B cell (primary cell): ENCODE measurements around the gene TOM1L2. TPM values are rescaled to one million over a fixed set of nuclear protein-coding genes. Genes with fewer than 3 reads are reported as not detected.

Experiments
- ATAC-seq: fragments of 200-7000 bp; cut with Tn5 transposase; one replicate; pipeline ENCODE4 v1.10.0; 2021; ENCODE audit warnings: low read depth, mild to moderate bottlenecking, moderate number of reproducible peaks, moderate library complexity
- CTCF ChIA-PET: fragments of 350-600 bp; sonication (Branson Sonifier 250); formaldehyde crosslinking; loops from one replicate; lab custom pipeline; 2021; ENCODE audit warnings: antibody characterized with exemption, inconsistent platforms; lab: Charles Lee
- POLR2A ChIA-PET: fragments of 350-600 bp; sonication (Branson Sonifier 250); formaldehyde crosslinking; loops from one replicate; lab custom pipeline; 2021; ENCODE audit warnings: antibody characterized with exemption; lab: Charles Lee
- DNase-seq: peaks from one replicate; pipeline ENCODE4 v3.0.0; 2013
- H2AFZ ChIP-seq: 2 replicates; pipeline ENCODE4 v1.6.1; 2012; ENCODE audit warnings: mild to moderate bottlenecking, low read depth, low read length; ENCODE audit not compliant: insufficient read depth, poor library complexity, severe bottlenecking
- H3K27ac ChIP-seq, 2 donors: 1 replicate in 1 of 2; 2 replicates in 1 of 2; pipeline ENCODE4 v1.5.1; 2012 to 2013; ENCODE audit warnings: low read length in 2 of 2, mild to moderate bottlenecking in 2 of 2, moderate library complexity in 1 of 2
- H3K27me3 ChIP-seq, 4 experiments: fragments of 200-600 bp in 1 of 4; sonication (generic) in 1 of 4; replicated peaks in 1 of 4; 1 replicate in 2 of 4; 2 replicates in 2 of 4; pipeline versions ENCODE4 v1.6.1 to v1.7.0; 2013 to 2016; ENCODE audit warnings: low read length in 3 of 4, mild to moderate bottlenecking in 2 of 4, mixed read lengths in 1 of 4, moderate library complexity in 1 of 4; ENCODE audit not compliant: insufficient read depth in 4 of 4, control insufficient read depth in 3 of 4; ENCODE audit errors: control extremely low read depth in 1 of 4
- H3K36me3 ChIP-seq, 2 experiments: replicated peaks in 1 of 2; 1 replicate in 1 of 2; 2 replicates in 1 of 2; pipeline versions ENCODE4 v1.6.1 to v1.7.1; 2013; ENCODE audit warnings: low read length in 1 of 2; ENCODE audit not compliant: insufficient read depth in 2 of 2, control insufficient read depth in 1 of 2; ENCODE audit errors: control extremely low read depth in 1 of 2, extremely low read depth in 1 of 2
- H3K4me1 ChIP-seq, 2 donors: fragments of 200-600 bp in 1 of 2; sonication (generic) in 1 of 2; 1 replicate in 1 of 2; 2 replicates in 1 of 2; pipeline versions ENCODE4 v1.5.1 to v1.6.1; 2013 to 2017; ENCODE audit warnings: low read length in 2 of 2; ENCODE audit not compliant: control insufficient read depth in 2 of 2, insufficient read depth in 2 of 2
- H3K4me2 ChIP-seq: replicated peaks from 2 replicates; pipeline ENCODE3; 2012; ENCODE audit warnings: mild to moderate bottlenecking, low read depth, low read length; ENCODE audit not compliant: poor library complexity, severe bottlenecking
- H3K4me3 ChIP-seq, 5 experiments: fragments of 200-600 bp in 1 of 5; sonication (generic) in 1 of 5; 1 replicate in 3 of 5; 2 replicates in 2 of 5; pipeline versions ENCODE4 v1.5.1 to v1.7.0; 2011 to 2016; ENCODE audit warnings: low read length in 4 of 5, mild to moderate bottlenecking in 4 of 5, low read depth in 2 of 5, control low read depth in 1 of 5, moderate library complexity in 1 of 5; ENCODE audit not compliant: insufficient read depth in 1 of 5; ENCODE audit errors: control extremely low read depth in 1 of 5, extremely low read depth in 1 of 5
- H3K79me2 ChIP-seq: fragments of 200-600 bp; sonication (generic); one replicate; pipeline ENCODE4 v1.6.0; 2016; ENCODE audit warnings: low read length; ENCODE audit not compliant: control insufficient read depth, insufficient read depth
- H3K9ac ChIP-seq: fragments of 200-600 bp; sonication (generic); 2 replicates; pipeline ENCODE4 v1.6.1; 2017; ENCODE audit warnings: mild to moderate bottlenecking, low read length, moderate library complexity
- H3K9me3 ChIP-seq, 3 donors: one replicate each; pipeline versions ENCODE4 v1.6.1 to v1.7.1; 2013; ENCODE audit warnings: low read length in 2 of 3; ENCODE audit not compliant: control insufficient read depth in 2 of 3, insufficient read depth in 1 of 3; ENCODE audit errors: control extremely low read depth in 1 of 3
- H4K20me1 ChIP-seq: 2 replicates; pipeline ENCODE4 v1.6.0; 2012; ENCODE audit warnings: mild to moderate bottlenecking, low read length; ENCODE audit not compliant: insufficient read depth, control insufficient read depth, poor library complexity, severe bottlenecking
- H3K27ac Mint-ChIP-seq: one replicate; pipeline ENCODE4 v1.8.0; 2021; ENCODE audit warnings: mixed read lengths
- H3K27me3 Mint-ChIP-seq: one replicate; pipeline ENCODE4 v1.8.0; 2021; ENCODE audit warnings: mixed read lengths
- H3K4me1 Mint-ChIP-seq: one replicate; pipeline ENCODE4 v1.8.0; 2021; ENCODE audit warnings: mixed read lengths
- H3K4me3 Mint-ChIP-seq: one replicate; pipeline ENCODE4 v1.8.0; 2021; ENCODE audit warnings: mixed read lengths
- H3K9me3 Mint-ChIP-seq: one replicate; pipeline ENCODE4 v1.8.0; 2022; ENCODE audit warnings: mixed read lengths; ENCODE audit not compliant: insufficient read depth
- EZH2 ChIP-seq: IDR thresholded peaks from 2 replicates; pipeline ENCODE4 v1.6.1; 2012; ENCODE audit warnings: borderline replicate concordance, low read depth, mild to moderate bottlenecking, moderate library complexity, low read length; ENCODE audit not compliant: insufficient read depth, poor library complexity, severe bottlenecking
- WGBS: methylation state at CpG from one replicate; pipeline ENCODE4 v1.1.5; 2013; ENCODE audit warnings: missing lambda C conversion rate; ENCODE audit not compliant: insufficient coverage; 5-methylcytosine and 5-hydroxymethylcytosine counted together
- intact Hi-C: fragments of 100-400 bp; cut with micrococcal nuclease; formaldehyde crosslinking; loops from one replicate; pipeline ENCODE4 v1.10.0; 2022
- polyA plus RNA-seq: library from polyadenylated mRNA; depleted of rRNA; stranded (reverse); fragments of >200 nt; gene quantifications from 2 replicates; pipeline ENCODE4 v1.2.3, GENCODE V29; 2012
- total RNA-seq, 2 donors: library from RNA; stranded (reverse); fragments of 120-200 nt in 1 of 2; gene quantifications; 1 replicate in 1 of 2; 2 replicates in 1 of 2; pipeline versions ENCODE4 v1.2.3 to v1.2.4, GENCODE V29; 2013 to 2022
- TF ChIP-seq, protein P1 (sequence below): fragments of 200-600 bp; IDR thresholded peaks from one replicate; pipeline ENCODE4 v1.8.0; 2022; ENCODE audit warnings: antibody characterized with exemption, mild to moderate bottlenecking

Gene TOM1L2
- total and polyA plus RNA-seq, 2 donors (not counting 1 experiment from before 2014, with no cell fraction given) = 25.1 to 29.7 TPM

DNA sequence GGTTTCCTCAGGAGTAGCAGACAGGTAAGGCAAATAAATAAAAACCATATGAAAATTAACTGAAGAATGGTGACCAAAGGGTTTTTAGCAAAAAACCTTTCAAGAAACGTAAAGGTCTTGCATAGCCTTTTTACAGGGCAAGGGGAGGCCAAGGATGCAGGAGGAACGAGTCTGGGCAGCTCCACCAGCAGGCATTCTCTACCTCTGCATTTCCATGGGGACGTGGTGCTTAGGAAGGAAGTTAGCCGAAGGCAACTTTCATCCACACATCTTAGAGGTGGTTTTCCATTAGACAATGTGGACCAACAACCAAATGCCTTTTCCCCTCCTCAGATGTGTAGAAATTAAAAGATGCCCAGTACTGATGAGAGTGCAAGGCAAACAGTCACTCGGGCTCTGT lies 20.7 kb downstream of the TOM1L2 start:
- Mint-ChIP-seq H3K4me3 (no peak overlapping the region), H3K27me3 (no peaks in the 10 kb centered on the region), H3K4me1 (peaks cover 4% of the 10 kb centered on the region), H3K9me3 (no peaks in the 10 kb centered on the region), H3K27ac (no peak overlapping the region)
- H3K4me2 ChIP-seq = no peak overlapping the region
- H3K36me3 ChIP-seq = peaks cover 0 to 4% of the 10 kb centered on the region in 2 experiments
- ATAC-seq (no peak), DNase-seq (no peak)
- H3K27me3 ChIP-seq = no peaks in the 10 kb centered on the region
- TF ChIP-seq, protein P1, sequence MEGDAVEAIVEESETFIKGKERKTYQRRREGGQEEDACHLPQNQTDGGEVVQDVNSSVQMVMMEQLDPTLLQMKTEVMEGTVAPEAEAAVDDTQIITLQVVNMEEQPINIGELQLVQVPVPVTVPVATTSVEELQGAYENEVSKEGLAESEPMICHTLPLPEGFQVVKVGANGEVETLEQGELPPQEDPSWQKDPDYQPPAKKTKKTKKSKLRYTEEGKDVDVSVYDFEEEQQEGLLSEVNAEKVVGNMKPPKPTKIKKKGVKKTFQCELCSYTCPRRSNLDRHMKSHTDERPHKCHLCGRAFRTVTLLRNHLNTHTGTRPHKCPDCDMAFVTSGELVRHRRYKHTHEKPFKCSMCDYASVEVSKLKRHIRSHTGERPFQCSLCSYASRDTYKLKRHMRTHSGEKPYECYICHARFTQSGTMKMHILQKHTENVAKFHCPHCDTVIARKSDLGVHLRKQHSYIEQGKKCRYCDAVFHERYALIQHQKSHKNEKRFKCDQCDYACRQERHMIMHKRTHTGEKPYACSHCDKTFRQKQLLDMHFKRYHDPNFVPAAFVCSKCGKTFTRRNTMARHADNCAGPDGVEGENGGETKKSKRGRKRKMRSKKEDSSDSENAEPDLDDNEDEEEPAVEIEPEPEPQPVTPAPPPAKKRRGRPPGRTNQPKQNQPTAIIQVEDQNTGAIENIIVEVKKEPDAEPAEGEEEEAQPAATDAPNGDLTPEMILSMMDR = no peak
- TF ChIP-seq EZH2 = no peak
- intact Hi-C loops = no loop called here
- H3K4me3 ChIP-seq = no peak overlapping the region
- no peak overlapping the region for H2AFZ ChIP-seq
- ChIA-PET CTCF (no interaction called here), POLR2A (no interaction called here)
- H3K27ac ChIP-seq = no peak overlapping the region
- WGBS = 73% methylated on average over 2 of the region's 5 CpGs
- no peaks in the 10 kb centered on the region for H3K9me3 ChIP-seq
- H3K79me2 ChIP-seq = peaks cover 34% of the 10 kb centered on the region
- H3K4me1 ChIP-seq = no peaks in the 10 kb centered on the region
- H4K20me1 ChIP-seq = peaks cover 4% of the 10 kb centered on the region
- no peak overlapping the region for H3K9ac ChIP-seq

DNA sequence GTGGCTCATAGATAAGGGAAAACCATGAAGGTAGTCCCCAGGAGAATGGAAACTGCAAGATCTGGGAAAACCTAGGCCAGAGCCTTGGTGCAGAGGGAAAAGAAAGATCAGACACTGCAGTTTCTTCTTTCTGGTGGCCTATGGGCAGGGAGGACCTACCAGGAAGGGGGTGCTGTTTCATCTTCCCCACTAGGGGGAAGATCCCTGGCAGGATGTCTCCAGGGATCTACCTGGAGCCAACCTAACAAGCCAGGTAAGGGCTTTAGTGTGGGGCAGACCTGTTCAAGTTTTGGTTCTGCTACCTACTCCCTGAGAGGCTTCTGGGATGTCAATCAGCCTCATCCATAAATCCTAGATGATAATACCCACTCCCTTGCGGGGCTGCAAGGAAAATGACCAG lies 21.4 kb downstream of the TOM1L2 start:
- no peak overlapping the region for H2AFZ ChIP-seq
- no peaks in the 10 kb centered on the region for H3K27me3 Mint-ChIP-seq
- peaks cover 0 to 4% of the 10 kb centered on the region in 2 experiments for H3K36me3 ChIP-seq
- no peak for ATAC-seq
- DNase-seq = no peak
- ChIA-PET POLR2A (no interaction called here), CTCF (no interaction called here)
- TF ChIP-seq, protein P1 = no peak
- no peak for TF ChIP-seq EZH2
- 100% methylated on average over 1 of the region's 1 CpG for WGBS
- H3K4me1 ChIP-seq = no peaks in the 10 kb centered on the region
- intact Hi-C loops = no loop called here
- H4K20me1 ChIP-seq = peaks cover 4% of the 10 kb centered on the region
- peaks cover 6% of the 10 kb centered on the region for H3K4me1 Mint-ChIP-seq
- H3K9ac ChIP-seq = no peak overlapping the region
- no peaks in the 10 kb centered on the region for H3K27me3 ChIP-seq
- no peak overlapping the region for H3K4me3 Mint-ChIP-seq
- no peaks in the 10 kb centered on the region for H3K9me3 ChIP-seq
- no peaks in the 10 kb centered on the region for H3K9me3 Mint-ChIP-seq
- H3K79me2 ChIP-seq = peaks cover 28% of the 10 kb centered on the region
- H3K27ac Mint-ChIP-seq = no peak overlapping the region
- H3K4me2 ChIP-seq = no peak overlapping the region
- no peak overlapping the region for H3K27ac ChIP-seq
- H3K4me3 ChIP-seq = no peak overlapping the region
